ENCODE data around the gene COL3A1.

COL3A1 gene

DNA sequence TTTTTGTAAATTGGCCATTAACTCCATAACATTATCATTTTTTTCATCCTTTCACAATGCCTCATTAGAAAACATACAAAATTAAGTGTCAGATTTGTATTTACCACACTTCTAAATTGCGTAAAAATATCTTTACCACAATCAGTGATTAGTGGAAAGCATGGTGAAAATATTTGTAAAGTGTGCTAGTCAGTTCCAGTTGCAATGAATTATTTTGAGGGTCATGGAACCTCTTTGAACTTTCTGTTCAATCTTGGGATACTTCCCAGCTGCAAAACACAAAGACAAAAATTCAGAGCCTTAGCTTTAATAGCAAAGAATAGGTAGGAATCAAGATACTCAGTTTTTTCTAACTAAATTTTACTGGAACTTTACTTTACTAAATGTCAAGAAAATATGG, 4.0 kb upstream of the COL3A1 start:
- TF ChIP-seq, protein P1, sequence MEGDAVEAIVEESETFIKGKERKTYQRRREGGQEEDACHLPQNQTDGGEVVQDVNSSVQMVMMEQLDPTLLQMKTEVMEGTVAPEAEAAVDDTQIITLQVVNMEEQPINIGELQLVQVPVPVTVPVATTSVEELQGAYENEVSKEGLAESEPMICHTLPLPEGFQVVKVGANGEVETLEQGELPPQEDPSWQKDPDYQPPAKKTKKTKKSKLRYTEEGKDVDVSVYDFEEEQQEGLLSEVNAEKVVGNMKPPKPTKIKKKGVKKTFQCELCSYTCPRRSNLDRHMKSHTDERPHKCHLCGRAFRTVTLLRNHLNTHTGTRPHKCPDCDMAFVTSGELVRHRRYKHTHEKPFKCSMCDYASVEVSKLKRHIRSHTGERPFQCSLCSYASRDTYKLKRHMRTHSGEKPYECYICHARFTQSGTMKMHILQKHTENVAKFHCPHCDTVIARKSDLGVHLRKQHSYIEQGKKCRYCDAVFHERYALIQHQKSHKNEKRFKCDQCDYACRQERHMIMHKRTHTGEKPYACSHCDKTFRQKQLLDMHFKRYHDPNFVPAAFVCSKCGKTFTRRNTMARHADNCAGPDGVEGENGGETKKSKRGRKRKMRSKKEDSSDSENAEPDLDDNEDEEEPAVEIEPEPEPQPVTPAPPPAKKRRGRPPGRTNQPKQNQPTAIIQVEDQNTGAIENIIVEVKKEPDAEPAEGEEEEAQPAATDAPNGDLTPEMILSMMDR (IDR thresholded peaks at IDR 0.05; ENCODE audit: insufficient read depth, low read depth, low read length, missing control alignments): no peak
- no peak overlapping the region for H3K4me3 ChIP-seq (ENCODE audit: low read depth, low read length)
- DNase-seq (ENCODE audit: low read depth): no peak

DNA sequence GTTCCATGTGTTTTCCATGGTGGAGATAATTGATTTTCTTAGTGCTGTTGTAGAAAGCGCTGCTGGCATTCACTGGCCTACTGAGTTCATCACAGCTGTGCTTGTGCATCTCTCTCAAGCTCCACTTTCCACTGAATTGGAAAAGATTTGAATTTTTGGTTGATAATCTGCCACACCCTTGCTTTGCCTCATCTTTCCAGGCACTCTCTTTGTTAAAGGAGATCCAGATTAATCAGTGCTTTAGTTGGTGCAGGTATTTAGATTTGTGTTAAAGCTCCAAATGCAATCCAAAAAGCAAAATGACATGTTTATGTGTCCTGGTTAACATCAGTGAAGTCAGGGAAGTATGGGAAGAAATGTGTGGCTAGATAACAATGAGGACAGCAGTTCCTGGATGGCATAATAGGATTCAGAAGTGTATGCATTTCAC, 2.7 kb upstream of the COL3A1 start:
- no peak overlapping the region for H3K4me3 ChIP-seq (ENCODE audit: low read depth, low read length)
- TF ChIP-seq, protein P1 (IDR thresholded peaks at IDR 0.05; ENCODE audit: insufficient read depth, low read depth, low read length, missing control alignments): no peak
- no peak for DNase-seq (ENCODE audit: low read depth)

DNA sequence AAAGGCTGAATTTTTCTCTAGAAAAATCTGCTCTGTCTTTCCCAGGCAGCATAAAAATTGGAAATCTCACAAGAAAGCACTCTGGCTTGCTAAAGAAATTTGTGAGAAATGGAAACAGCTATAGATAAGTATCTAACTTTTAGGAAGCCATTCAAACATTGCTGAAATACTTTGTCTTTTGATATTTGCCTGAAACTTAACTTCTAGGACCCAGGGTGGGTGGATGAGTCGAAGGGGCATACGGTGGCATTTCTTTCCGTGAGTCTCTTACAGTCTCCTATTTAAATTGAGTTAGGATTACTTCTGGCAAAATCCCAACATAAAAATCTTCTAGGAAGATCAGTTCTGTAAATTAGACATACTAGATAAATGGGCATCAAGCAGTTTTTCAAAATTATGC, 532 bp upstream of the COL3A1 start:
- no peak overlapping the region for H3K4me3 ChIP-seq (ENCODE audit: low read depth, low read length)
- DNase-seq (ENCODE audit: low read depth): no peak
- TF ChIP-seq, protein P1 (IDR thresholded peaks at IDR 0.05; ENCODE audit: insufficient read depth, low read depth, low read length, missing control alignments): no peak

DNA sequence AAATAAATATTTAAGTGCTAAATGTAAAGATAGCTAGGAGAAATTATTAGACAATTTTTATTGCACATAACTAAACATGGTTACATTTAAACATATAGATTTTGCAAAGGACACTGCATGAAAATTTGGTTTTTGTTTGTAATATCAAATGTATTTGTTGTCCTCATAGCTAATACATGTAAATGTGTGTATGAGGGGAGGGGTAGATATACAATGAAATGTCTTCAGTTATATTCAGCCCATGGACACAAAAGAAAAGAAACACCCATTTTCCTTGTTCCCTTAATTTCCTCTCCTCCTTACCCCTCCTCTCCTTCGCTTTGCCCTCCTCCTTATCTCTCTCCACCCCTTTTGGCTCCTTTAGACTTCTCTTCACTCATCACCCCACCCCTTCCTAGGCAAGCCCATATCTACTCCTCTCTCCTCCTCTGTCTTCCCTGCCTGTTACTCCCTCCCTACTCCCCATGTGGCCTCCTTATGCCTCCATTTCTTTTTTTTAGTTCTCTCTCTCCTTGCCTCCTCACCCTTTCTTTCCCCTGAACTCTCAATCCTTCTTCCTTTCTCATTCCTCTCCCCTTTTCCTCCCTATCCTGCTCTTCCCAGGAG, 1.4 kb downstream of the COL3A1 start:
- DNase-seq (ENCODE audit: low read depth): no peak

DNA sequence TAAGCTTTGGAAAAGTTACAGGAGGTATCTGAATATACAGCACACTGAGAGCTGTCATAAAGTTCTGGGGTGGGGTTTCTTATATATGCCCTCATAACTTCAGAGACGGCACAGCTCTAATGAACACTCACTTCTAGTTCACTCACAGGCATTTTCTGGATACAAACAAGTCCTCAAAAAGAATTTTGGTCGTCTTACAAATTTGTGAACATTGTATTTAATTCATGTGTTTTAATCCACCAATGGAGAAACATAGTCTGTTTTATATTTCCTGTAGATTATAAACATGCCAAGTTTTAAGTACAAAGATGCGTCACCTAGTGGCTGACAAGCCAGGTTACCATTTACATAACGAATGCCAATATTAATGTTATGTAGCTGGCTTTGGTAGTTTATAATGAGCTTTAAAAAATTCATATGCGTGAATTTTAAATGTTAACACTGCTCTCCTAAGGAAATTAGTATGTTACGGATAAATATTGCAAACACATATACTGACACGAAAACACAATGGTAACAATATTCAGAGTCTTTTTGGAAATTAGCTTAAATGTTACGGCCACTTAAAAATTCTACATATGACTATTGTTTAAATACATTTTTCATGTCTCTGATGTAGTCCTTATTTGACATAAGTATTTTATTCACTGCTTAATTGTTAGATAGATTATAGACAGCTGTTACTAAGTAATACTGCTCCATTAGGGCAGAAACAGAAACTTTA, 2.5 kb downstream of the COL3A1 start:
- no peak overlapping the region for H3K4me3 ChIP-seq (ENCODE audit: low read depth, low read length)
- DNase-seq (ENCODE audit: low read depth): no peak
- TF ChIP-seq, protein P1 (IDR thresholded peaks at IDR 0.05; ENCODE audit: insufficient read depth, low read depth, low read length, missing control alignments): no peak

More for the DNA sequence above, 1.4 kb downstream of the COL3A1 start:
- TF ChIP-seq, protein P1 (IDR thresholded peaks at IDR 0.05; ENCODE audit: insufficient read depth, low read depth, low read length, missing control alignments): no peak
- H3K4me3 ChIP-seq (ENCODE audit: low read depth, low read length): no peak overlapping the region

DNA sequence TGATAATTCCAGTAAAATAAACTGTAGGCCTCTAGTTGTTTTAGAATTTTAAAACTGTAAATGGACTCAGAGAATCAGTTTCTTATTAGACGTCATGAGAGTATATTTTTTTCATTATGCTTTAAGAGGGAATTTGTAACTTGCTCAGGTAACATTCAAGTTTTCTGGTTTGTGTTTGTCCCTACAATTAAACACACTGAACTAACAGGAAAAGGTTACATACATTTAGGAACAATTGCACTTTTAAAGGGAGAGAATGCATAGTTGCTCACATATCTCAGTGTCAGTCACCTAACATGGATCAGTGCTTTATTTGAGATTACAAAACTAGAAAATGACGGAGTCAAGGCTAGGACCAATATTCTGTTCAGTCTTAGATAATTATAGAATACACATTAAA, 3.1 kb downstream of the COL3A1 start:
- H3K4me3 ChIP-seq (ENCODE audit: low read depth, low read length): no peak overlapping the region
- TF ChIP-seq, protein P1 (IDR thresholded peaks at IDR 0.05; ENCODE audit: insufficient read depth, low read depth, low read length, missing control alignments): no peak
- no peak for DNase-seq (ENCODE audit: low read depth)

Measured in GM12865 (cell line).